WTC11 (cell line): ENCODE results near the gene APOA4. TPM values are rescaled to one million over a fixed set of nuclear protein-coding genes. Genes with fewer than 3 reads are reported as not detected.

Experiments
- ATAC-seq: fragments of 200-7000 bp; cut with Tn5 transposase; 2 replicates; pipeline ENCODE4 v1.10.0; 2021; ENCODE audit warnings: mild to moderate bottlenecking, moderate library complexity
- CTCF ChIA-PET: fragments of 300-600 bp; sonication (Branson Sonifier 250); formaldehyde crosslinking; loops from one replicate; lab custom pipeline; 2021; ENCODE audit warnings: antibody characterized with exemption; lab: Charles Lee
- POLR2A ChIA-PET: fragments of 350-600 bp; sonication (Branson Sonifier 250); formaldehyde crosslinking; loops from one replicate; lab custom pipeline; 2021; ENCODE audit warnings: antibody characterized with exemption; lab: Charles Lee
- DNase-seq: peaks from one replicate; pipeline ENCODE4 v3.0.0; 2021; ENCODE audit warnings: low spot score
- H3K27ac Mint-ChIP-seq: 2 replicates; pipeline ENCODE4 v1.8.0; 2021; ENCODE audit warnings: mixed read lengths
- H3K27me3 Mint-ChIP-seq: 2 replicates; pipeline ENCODE4 v1.8.0; 2021; ENCODE audit warnings: low read depth, mild to moderate bottlenecking, moderate library complexity, mixed read lengths
- H3K36me3 Mint-ChIP-seq: 2 replicates; pipeline ENCODE4 v1.8.0; 2021; ENCODE audit warnings: mixed read lengths
- H3K4me1 Mint-ChIP-seq: 2 replicates; pipeline ENCODE4 v1.8.0; 2022; ENCODE audit warnings: mixed read lengths
- H3K4me3 Mint-ChIP-seq: 2 replicates; pipeline ENCODE4 v1.8.0; 2021; ENCODE audit warnings: mild to moderate bottlenecking, moderate library complexity, mixed read lengths
- H3K9me3 Mint-ChIP-seq: 2 replicates; pipeline ENCODE4 v1.8.0; 2021; ENCODE audit warnings: mixed read lengths
- ATF3 ChIP-seq: sonication (generic); formaldehyde crosslinking; conservative IDR thresholded peaks from 2 replicates; pipeline ENCODE4 v1.8.1; 2022; ENCODE audit warnings: mild to moderate bottlenecking, missing genetic modification reagents
- CBFB ChIP-seq: sonication (generic); formaldehyde crosslinking; IDR thresholded peaks from 2 replicates; pipeline ENCODE4 v1.8.1; 2022; ENCODE audit warnings: mild to moderate bottlenecking, low read depth, missing genetic modification reagents
- ELF4 ChIP-seq: sonication (generic); formaldehyde crosslinking; IDR thresholded peaks from 2 replicates; pipeline ENCODE4 v1.8.1; 2022; ENCODE audit warnings: low read depth, mild to moderate bottlenecking, moderate library complexity, missing genetic modification reagents
- HMGA2 ChIP-seq: fragments of 250-450 bp; sonication (Bioruptor Pico); IDR thresholded peaks from 2 replicates; pipeline ENCODE4 v1.4.0; 2021; ENCODE audit warnings: mild to moderate bottlenecking, moderate library complexity
- IRF2 ChIP-seq: sonication (generic); formaldehyde crosslinking; IDR thresholded peaks from 2 replicates; pipeline ENCODE4 v1.8.0; 2022; ENCODE audit warnings: low read depth, missing genetic modification reagents, borderline replicate concordance
- MXD4 ChIP-seq: fragments of 250-450 bp; sonication (Bioruptor Pico); IDR thresholded peaks from 2 replicates; pipeline ENCODE4 v1.8.0; 2021; ENCODE audit warnings: mild to moderate bottlenecking, moderate library complexity, borderline replicate concordance
- NFATC4 ChIP-seq: fragments of 250-450 bp; sonication (Bioruptor Pico); IDR thresholded peaks from 2 replicates; pipeline ENCODE4 v1.9.0; 2021; ENCODE audit warnings: mild to moderate bottlenecking
- NFYB ChIP-seq: sonication (generic); formaldehyde crosslinking; conservative IDR thresholded peaks from 2 replicates; pipeline ENCODE4 v1.8.0; 2022; ENCODE audit warnings: low read depth, missing genetic modification reagents
- NR2C2 ChIP-seq: sonication (generic); formaldehyde crosslinking; IDR thresholded peaks from 2 replicates; pipeline ENCODE4 v1.8.0; 2022; ENCODE audit warnings: mild to moderate bottlenecking, missing genetic modification reagents
- RELA ChIP-seq: sonication (generic); formaldehyde crosslinking; IDR thresholded peaks from 2 replicates; pipeline ENCODE4 v1.8.1; 2022; ENCODE audit warnings: missing genetic modification reagents, mild to moderate bottlenecking, borderline replicate concordance
- SMAD3 ChIP-seq: sonication (generic); formaldehyde crosslinking; IDR thresholded peaks from 2 replicates; pipeline ENCODE4 v1.8.0; 2022; ENCODE audit warnings: missing genetic modification reagents, mild to moderate bottlenecking, borderline replicate concordance
- SMAD4 ChIP-seq: sonication (generic); formaldehyde crosslinking; IDR thresholded peaks from 2 replicates; pipeline ENCODE4 v1.8.0; 2022; ENCODE audit warnings: mild to moderate bottlenecking, missing genetic modification reagents
- TP53 ChIP-seq: sonication (generic); formaldehyde crosslinking; IDR thresholded peaks from 2 replicates; pipeline ENCODE4 v1.8.1; 2023; ENCODE audit warnings: mild to moderate bottlenecking, missing genetic modification reagents
- USF2 ChIP-seq: sonication (generic); formaldehyde crosslinking; IDR thresholded peaks from 2 replicates; pipeline ENCODE4 v1.8.1; 2023; ENCODE audit warnings: mild to moderate bottlenecking, missing genetic modification reagents, moderate library complexity
- ZNF138 ChIP-seq: sonication (generic); formaldehyde crosslinking; conservative IDR thresholded peaks from 2 replicates; pipeline ENCODE4 v1.8.1; 2022; ENCODE audit warnings: mild to moderate bottlenecking, moderate library complexity, missing genetic modification reagents
- ZNF219 ChIP-seq: sonication (generic); formaldehyde crosslinking; IDR thresholded peaks from 2 replicates; pipeline ENCODE4 v1.8.0; 2023; ENCODE audit warnings: missing genetic modification reagents, mild to moderate bottlenecking, borderline replicate concordance
- ZNF232 ChIP-seq: sonication (generic); formaldehyde crosslinking; IDR thresholded peaks from 2 replicates; pipeline ENCODE4 v1.8.0; 2022; ENCODE audit warnings: mild to moderate bottlenecking, missing genetic modification reagents
- ZNF263 ChIP-seq: sonication (generic); formaldehyde crosslinking; IDR thresholded peaks from 2 replicates; pipeline ENCODE4 v1.8.1; 2022; ENCODE audit warnings: low read depth, mild to moderate bottlenecking, moderate library complexity, missing genetic modification reagents
- ZNF396 ChIP-seq: fragments of 250-450 bp; sonication (Bioruptor Pico); IDR thresholded peaks from 2 replicates; pipeline ENCODE4 v1.8.0; 2021; ENCODE audit warnings: mild to moderate bottlenecking, moderate library complexity, borderline replicate concordance
- total RNA-seq: library from RNA; stranded (reverse); gene quantifications from 3 replicates; pipeline ENCODE4 v1.2.3, GENCODE V29; 2021
- TF ChIP-seq, protein P1 (sequence below): sonication (generic); formaldehyde crosslinking; IDR thresholded peaks from 2 replicates; pipeline ENCODE4 v1.8.1; 2022; ENCODE audit warnings: low read depth, missing genetic modification reagents, borderline replicate concordance
- TF ChIP-seq, protein P2 (sequence below): sonication (generic); formaldehyde crosslinking; IDR thresholded peaks from 2 replicates; pipeline ENCODE4 v1.8.1; 2022; ENCODE audit warnings: mild to moderate bottlenecking, moderate library complexity, missing genetic modification reagents
- TF ChIP-seq, protein P3 (sequence below): sonication (generic); formaldehyde crosslinking; IDR thresholded peaks from 2 replicates; pipeline ENCODE4 v1.8.1; 2023; ENCODE audit warnings: mild to moderate bottlenecking, missing genetic modification reagents

APOA4 gene
- total RNA-seq, 1 experiment from 2014 or later = not detected

DNA sequence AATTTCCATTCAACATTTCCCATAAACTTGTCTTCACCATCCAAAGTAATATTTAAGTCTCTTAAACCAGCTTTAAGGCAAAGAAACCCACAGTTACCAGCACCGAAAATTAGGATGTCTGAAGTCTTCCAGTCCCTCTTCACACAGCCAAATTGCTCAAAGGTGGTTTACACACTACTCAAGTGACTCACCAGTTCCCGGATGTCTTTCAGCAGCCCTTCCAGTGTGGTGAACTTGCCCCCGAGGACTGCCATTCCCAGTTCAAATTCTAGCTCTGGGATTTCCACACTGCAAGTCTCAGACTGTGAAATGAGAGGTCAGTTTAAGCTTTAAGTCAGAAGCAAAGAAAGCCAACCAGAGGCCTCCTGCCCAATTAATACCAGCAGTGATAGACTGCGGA lies 40.4 kb downstream of the APOA4 start (continued):
- TF ChIP-seq, protein P1, sequence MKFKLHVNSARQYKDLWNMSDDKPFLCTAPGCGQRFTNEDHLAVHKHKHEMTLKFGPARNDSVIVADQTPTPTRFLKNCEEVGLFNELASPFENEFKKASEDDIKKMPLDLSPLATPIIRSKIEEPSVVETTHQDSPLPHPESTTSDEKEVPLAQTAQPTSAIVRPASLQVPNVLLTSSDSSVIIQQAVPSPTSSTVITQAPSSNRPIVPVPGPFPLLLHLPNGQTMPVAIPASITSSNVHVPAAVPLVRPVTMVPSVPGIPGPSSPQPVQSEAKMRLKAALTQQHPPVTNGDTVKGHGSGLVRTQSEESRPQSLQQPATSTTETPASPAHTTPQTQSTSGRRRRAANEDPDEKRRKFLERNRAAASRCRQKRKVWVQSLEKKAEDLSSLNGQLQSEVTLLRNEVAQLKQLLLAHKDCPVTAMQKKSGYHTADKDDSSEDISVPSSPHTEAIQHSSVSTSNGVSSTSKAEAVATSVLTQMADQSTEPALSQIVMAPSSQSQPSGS (CRISPR knock-in tag) = no peak

GRCh38 chr11:116778556-116778955 lies 44.5 kb downstream of the APOA4 start:
- peaks cover 7% of the 10 kb centered on the region for H3K4me1 Mint-ChIP-seq
- TF ChIP-seq ZNF263 (CRISPR knock-in tag) (no peak), SMAD3 (CRISPR knock-in tag) (no peak), ZNF232 (CRISPR knock-in tag) (no peak), HMGA2 (no peak), ZNF138 (CRISPR knock-in tag) (no peak)
- no peak overlapping the region for H3K27ac Mint-ChIP-seq
- ChIA-PET CTCF (no interaction called here), POLR2A (no interaction called here)
- peaks cover 66% of the 10 kb centered on the region for H3K36me3 Mint-ChIP-seq
- no peaks in the 10 kb centered on the region for H3K9me3 Mint-ChIP-seq
- ATAC-seq (no peak), DNase-seq (no peak)
- H3K4me3 Mint-ChIP-seq = no peak overlapping the region
- H3K27me3 Mint-ChIP-seq = no peaks in the 10 kb centered on the region

- Mint-ChIP-seq H3K27me3 (no peaks in the 10 kb centered on the region), H3K4me3 (no peak overlapping the region), H3K36me3 (peaks cover 51% of the 10 kb centered on the region), H3K27ac (no peak overlapping the region), H3K4me1 (peaks cover 8% of the 10 kb centered on the region), H3K9me3 (no peaks in the 10 kb centered on the region)
- ChIA-PET POLR2A (no interaction called here), CTCF (interaction anchor here (2.6 kb wide), 1 partner anchor 14 kb away, joined by 12 read pairs; the partner anchor contains the start of gene APOA5)
- no peak for TF ChIP-seq SMAD4 (CRISPR knock-in tag)
- TF ChIP-seq USF2 (CRISPR knock-in tag) = no peak
- TF ChIP-seq TP53 (CRISPR knock-in tag) = no peak
- TF ChIP-seq RELA (CRISPR knock-in tag) = no peak
- TF ChIP-seq NR2C2 = no peak
- TF ChIP-seq, protein P2, sequence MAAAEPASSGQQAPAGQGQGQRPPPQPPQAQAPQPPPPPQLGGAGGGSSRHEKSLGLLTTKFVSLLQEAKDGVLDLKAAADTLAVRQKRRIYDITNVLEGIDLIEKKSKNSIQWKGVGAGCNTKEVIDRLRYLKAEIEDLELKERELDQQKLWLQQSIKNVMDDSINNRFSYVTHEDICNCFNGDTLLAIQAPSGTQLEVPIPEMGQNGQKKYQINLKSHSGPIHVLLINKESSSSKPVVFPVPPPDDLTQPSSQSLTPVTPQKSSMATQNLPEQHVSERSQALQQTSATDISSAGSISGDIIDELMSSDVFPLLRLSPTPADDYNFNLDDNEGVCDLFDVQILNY = no peak
- TF ChIP-seq ZNF219 (CRISPR knock-in tag) = no peak
- no peak for TF ChIP-seq NFATC4
- TF ChIP-seq ELF4 (CRISPR knock-in tag) = no peak
- TF ChIP-seq CBFB (CRISPR knock-in tag) = no peak
- no peak for TF ChIP-seq ATF3 (CRISPR knock-in tag)
- no peak for TF ChIP-seq IRF2 (CRISPR knock-in tag)
- TF ChIP-seq ZNF396 (CRISPR knock-in tag) = no peak
- TF ChIP-seq NFYB = no peak
- TF ChIP-seq, protein P3, sequence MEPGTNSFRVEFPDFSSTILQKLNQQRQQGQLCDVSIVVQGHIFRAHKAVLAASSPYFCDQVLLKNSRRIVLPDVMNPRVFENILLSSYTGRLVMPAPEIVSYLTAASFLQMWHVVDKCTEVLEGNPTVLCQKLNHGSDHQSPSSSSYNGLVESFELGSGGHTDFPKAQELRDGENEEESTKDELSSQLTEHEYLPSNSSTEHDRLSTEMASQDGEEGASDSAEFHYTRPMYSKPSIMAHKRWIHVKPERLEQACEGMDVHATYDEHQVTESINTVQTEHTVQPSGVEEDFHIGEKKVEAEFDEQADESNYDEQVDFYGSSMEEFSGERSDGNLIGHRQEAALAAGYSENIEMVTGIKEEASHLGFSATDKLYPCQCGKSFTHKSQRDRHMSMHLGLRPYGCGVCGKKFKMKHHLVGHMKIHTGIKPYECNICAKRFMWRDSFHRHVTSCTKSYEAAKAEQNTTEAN (CRISPR knock-in tag) = no peak
- no peak for TF ChIP-seq MXD4
- no peak for ATAC-seq
- no peak for DNase-seq
These were observed 46.0 kb downstream of the APOA4 start for GRCh38 chr11:116777056-116777455.
